Measurements from ENCODE around the gene MOGAT3.
A peak's percentile ranks its signal among the peaks of the same experiment; 100 is the strongest.

Gene MOGAT3

DNA sequence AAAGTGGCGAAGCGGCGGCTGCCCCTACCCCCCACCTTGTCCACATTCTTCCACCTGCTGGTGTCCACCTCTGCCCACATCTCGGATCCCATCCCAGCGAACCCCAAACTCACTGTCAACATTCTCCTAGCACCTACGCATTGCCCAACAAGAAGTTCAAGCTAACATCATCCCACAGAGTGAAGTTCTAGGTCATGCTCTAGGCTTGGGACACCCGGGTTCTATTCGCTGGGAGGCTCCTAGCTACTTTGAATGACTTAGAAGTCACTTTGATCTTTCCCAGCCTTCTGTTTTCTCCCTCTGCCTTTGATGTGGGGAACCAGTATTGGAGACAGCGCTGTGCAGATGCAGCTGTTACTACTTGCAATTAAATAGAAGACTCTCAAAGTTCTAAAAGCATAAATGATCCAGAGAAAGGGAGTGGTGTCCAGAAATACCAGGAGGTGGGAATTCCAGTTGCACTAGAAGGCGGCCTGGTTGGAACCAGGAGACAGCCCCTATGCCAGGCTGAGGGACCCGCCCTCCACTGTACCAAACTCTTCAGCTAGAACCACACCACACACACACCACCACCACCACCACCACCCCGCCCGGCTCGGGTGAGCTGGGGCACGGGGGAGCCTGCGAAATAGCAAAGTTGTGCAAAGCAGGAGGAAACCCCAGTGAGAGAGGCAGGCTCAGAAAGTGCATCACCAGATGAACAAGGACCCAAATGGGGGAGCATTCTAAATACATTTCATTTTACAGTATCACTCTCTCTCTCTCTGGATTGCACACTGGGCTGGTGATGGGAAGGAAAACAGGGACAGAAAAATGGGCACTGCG is 30.0 kb downstream of the MOGAT3 start:
- DNase-seq, result no peak

DNA sequence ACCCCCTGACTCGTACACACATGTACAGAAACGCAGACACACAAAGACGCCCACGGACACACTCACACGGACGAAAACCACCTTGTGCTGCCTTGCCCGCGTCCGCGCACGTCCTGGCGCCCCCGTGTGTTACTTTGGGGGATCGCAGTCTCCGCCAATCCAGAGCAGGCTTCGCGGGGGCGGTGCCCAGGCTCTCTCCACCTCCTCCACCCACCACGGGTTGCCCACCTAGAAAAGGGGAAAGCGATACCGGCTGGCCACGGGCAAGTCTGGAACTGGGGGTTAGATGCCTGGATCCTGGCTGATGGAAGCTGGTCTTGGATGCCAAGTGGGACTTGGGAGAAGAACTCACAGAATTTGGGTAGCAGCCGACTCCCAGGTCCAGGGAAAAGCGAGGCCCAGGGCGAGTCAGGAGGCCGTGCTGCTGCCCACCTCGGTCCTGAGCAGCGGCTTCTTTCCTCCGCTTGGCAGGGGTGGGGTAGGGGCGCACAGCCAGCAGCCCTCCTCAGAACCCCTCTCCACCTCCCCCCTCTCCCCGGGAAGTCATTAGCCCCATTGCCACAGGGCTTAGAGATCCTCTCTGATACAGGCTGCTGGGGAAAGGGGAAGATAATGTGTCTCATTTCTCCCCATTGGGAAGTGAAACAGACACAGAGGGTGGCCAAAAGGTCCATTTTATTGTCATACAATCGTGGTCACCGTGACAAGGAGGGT is 30.8 kb downstream of the MOGAT3 start:
- DNase-seq, result peak; percentile 78

DNA sequence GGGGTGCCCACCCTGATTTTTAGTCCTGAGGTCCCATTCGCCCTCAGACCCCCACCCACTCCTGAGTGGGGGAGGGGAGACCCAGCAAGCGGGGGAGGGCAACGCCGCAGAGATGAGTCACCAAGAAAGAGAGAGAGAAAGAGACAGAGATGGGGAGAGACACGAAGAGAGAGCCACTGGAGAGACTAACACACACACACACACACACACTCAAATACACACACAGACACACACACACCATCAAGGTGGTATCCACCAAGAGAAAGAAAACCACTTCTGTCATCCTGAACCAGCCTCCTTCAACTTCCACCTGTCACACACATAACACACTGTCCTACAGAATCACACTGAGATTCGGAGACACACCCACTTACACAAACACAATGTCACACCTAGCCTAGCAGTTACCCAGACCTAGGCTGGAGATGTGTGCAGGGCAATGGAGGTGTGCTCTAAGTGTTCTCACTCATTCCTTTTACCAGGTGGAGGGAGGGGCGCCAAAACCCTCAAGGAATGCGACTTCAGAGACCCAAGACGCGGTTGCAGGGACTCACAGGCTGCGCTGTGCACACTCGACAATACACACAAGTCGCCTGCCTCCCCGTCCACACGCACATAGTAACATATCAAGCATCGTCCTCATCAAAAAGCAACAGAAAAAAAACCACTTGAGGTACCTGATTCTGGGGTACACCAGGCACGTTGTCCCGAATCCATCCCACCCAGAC is 31.6 kb downstream of the MOGAT3 start:
- DNase-seq, result no peak

DNA sequence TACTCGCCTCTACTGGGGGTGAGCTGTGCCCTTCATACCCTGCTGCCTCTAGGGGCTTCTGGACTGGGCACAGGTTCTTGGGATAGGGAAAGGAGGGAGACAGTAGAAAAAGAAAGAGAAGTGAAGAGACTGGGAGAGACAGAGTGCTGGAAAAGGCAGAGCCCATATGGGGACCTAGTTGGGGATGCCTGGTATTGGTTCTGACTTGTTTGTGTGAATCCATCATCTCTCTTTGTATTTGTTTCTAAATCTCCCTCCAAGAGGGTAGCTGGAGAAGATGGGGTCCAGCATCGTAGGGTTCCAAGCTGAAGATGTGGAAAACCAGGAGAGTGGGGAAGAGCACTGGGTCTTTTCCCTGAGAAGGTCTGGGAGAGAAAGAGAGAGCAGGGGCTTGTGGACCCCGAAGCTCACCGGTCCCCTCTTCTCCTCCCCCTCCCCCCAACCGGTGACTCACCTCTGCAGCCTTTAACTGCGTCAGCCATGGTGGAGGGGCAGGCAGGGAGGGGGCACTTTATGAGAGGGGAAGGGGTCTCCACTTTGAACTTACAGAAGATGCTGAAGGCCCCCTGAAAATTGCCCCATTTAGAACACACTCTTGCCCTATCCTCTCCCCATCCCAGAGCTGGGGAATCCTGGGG is 32.3 kb downstream of the MOGAT3 start:
- no peak for DNase-seq

DNA sequence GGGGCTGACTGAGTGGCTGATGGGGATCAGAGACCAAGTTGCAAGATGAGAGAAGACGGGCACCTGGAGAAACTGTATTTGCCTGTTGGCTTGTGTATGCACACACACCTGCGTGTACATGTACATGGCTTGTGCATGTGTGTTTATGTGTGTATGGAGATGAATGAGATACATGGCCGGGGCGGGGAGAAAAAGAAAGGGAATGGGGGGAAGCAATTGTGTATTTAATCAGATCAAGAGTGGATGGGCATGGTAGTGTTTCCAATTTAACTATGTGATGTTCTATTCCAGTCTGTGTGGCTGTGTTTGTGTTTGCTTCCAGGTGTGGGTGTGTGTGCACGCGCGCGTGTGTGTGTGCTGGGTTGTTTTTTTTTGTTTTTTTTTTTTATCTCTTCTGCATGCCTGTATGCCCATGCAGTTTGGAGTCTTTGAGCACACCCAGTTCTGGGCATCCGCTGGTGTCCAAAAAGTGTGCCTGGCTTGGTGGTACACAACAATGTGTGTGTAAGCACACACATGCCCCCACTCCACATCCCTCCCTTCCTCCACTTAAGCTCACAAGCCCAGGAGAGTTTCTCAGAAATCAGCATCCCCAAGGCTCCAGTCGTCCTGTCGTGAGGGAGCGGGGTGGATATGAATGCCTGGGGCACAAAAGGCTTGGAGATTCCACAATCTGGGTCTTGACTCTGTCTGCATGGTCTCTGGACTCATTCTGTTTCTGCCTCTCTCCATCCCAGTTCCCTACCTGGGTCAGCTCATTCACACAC is 33.0 kb downstream of the MOGAT3 start:
- DNase-seq, result no peak

DNA sequence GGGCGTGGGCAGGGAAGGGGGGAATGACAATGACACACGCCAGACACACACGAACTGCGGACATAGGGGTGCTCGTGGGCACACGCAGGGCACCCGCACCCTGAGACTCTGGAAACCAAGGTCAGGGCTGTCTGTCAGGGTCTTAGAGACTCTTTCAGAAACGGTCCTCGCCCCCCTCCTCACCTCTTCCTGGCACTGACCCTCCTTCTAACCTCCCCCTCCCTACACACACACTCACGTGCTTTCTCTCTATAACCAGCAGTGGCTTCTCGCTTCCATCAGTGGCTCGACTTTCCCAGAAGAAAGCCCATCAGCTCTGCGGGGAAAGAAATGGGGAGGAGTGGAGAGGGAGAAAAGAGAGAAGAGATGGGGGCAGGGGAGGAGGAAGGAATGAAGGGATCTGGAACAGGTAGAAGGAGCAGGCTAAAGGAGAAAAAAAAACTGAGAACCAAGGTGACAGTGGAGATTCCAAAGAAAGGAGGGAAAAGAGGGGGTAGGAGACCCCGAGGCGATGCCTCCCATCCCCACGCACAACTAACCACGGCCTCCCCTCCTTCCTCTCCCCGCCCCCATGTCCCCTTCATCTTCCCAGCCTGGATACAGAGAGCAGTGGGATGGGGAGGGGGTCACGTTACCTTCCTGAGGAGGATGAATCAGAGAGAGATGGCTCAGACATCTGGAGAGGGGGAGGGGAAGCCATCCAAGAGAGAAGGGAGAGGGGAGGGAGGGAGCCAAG is 33.8 kb downstream of the MOGAT3 start:
- no peak for DNase-seq

DNA sequence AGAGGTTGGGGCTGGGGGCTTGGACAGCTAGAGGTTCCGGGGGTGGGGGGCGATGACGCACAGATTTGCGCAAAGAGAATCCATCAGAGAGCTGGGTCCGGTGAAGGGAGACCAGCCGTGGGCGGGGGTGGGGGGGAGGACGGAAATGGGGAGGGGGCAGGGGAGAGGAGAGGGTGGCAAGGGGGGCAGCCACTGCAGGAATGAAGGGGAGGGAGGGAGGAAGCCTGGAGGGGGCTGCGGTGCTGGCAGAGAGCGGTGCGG is 34.3 kb downstream of the MOGAT3 start:
- no peak for DNase-seq

DNA sequence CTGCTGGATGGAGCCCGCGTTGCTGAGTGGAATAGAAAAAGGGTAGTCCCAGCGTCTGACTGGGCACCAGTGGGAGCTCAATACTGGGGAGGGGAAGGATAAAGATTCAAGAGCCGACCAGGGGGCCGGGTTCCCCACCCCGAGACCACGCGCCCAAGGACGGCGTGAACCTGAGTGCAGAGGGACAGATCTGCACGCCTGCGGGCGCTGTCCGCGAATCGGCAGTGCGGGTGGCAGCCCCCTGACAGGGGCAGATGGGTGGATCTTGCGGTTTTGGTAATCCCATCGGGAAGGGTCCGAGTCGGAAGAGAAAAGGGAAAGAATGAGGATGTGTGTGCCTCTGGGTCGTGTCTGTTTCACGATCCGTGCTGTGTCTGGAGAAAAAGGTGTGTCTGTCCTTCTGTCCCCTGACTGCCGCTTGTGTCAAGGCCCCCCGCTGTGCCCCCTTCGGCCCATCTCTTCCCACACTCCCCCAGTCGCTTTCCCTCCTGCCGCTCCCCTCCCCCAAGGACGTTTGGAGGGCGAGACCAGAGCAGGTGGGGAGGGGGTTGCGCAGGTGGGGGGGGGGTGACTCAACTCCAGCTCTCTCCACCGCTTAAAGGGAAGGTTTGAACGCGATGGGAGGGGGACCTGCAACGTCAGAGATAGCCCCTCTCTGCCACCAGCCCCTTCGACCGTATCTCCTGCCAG is 34.7 kb downstream of the MOGAT3 start:
- DNase-seq, result no peak

DNA sequence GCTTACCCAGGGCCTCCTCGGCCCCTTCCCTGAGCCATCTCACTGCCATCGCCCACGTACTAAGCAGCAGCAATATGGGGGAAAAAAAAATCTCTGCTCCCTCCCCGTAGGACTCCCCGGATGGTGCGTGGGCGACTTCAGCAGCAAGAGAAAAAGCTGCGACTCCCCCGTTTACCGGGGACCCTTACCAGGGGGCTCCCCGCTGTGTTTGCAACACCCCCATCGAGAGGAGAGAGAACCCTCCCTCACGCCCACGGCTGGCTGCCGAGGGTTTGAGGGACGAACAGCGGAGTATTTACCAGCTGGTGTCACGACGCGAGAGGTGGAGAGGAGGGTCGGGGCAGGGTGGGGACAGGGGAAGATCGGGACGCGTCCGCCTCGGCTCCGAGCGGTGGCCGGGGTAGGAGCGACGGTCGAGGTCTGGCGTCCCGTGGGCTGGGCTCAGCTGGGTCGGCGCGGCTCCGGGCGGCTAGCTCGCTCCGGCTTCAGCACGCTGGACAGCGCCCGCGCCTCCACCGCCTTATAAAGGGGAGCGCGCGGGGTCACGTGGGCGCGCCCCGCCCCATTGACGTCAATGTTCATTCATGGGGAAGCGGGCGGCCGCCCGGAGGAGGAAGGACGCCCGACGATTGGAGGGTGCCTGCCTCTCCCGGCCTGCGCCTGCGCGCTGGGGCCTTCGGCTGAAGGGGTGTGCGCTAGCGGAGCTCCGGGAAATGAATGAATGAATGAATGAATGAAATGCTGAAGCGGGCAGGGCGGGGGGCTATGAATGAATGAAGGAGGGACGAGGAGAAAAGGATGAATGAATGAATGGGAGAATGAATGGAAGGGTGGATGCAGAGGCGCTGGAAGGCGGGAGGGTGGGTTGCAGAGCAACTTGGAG is 35.5 kb downstream of the MOGAT3 start, which contains the start of gene VGF:
Gene VGF, minus strand, starts transcription at position 495 of the 883 bp plus-strand sequence. CDS start 726 bp downstream, outside the sequence.
- peak; percentile 90 for DNase-seq

DNA sequence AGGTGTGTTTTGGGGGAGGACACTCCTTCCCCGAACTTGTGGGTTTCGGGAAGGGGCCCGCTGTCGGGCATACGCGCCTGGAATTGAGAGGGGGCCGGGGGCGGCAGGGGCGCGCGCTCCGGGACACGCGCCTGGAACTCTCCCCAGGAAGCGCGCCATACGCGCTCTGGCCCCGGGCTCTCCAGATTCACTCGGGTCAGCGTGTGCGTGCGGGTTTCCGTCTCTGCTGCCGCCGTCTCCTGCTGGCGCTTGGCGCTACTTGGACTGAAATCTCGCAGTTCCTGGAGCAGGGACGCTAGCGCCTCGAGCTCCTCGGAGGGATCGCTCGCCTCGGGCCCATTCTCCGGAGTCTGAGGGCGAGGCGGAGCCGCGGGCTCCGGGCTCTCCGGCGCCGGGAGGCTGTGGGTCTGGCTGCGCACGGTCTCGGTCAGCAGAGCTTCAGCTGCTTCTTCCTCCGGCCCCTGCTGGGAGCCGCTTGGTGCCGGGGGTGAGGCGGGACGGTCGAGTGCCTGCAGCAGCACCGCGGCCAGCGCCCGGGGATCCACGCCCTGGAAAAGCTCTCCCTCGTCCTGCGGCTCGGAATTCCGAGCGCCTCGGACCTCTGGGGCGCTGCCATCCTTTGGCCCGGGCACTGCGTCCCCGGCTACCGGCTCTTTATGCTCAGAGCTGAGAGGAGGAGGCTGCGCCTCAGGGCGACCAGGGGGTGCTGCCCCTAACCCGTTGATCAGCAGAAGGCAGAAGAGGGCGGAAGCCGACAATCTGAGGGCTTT is 36.6 kb downstream of the MOGAT3 start:
- no peak for DNase-seq

DNA sequence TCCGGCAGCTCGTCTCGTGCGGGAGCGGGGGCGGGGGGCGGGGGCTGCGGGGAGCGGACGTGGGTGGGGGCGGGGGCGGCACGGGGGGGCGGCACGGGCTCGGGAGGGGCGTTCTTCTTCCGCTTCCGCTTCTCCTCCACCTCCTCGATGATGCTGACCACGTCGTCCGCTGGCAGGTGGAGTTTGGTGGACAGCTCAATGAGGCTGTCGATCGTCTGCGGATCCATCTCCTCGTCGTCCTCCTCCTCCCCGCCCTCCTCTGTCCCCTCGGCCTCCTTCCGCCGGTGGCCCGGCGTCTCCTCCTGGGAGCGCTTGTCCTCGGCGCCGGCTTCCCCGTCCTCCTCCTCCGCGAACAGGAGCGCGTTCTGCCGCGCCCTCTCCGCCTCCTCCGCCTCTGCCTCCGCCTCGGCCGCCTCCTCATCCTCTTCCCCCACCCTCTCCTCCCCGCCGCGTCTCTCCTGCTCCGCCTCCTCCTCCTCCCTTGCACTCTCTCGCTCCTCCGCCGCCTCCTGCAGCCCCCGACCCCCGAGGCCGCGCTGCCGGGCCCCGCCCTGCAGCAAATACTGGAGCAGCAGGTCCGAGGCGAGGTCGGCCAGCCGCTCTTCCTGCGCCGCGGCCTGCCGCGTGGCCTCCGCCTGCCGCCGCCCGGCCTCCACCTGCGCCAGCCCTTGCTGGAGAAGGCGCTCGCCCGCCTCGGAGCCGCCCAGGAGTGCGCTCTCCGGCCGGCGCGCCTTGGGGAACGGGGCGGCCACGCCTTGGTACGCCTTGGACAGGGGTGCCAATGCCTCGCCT is 37.4 kb downstream of the MOGAT3 start:
- DNase-seq, result no peak

DNA sequence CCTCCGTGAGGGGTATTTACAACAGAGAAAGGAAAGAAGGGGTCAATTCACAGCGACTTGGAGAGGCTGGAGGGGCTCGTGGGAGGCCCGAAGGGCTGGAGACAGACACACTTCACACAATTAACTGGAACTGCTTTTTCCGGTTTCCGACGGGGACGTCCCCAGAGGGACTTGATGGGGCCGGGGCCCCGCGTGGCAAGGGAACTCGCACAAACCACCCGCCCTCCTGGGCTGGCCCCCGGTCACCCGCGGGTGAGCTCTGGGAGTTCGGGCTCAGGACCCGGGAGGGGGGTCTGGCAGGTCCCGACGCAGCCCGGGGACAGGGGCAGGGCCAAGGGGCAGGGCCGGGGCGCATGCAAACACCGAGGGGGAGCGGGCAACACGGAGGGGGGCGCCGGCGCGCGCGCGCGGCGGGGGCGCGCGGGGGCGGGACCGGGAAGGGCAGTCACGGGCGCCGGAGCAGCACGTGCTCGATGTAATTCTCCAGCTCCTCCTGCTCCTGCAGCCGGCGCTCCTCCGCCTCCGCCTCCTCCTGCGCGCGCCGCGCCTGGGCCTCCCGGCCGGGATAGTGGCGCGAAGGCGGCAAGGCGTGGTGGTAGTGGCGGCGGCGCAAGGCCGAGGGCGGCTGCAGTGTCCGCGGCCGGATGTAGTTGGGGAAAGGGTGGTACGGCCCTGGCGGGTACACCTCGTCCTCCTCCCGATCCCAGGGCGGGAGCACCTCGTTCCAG is 38.1 kb downstream of the MOGAT3 start:
- no peak for DNase-seq

DNA sequence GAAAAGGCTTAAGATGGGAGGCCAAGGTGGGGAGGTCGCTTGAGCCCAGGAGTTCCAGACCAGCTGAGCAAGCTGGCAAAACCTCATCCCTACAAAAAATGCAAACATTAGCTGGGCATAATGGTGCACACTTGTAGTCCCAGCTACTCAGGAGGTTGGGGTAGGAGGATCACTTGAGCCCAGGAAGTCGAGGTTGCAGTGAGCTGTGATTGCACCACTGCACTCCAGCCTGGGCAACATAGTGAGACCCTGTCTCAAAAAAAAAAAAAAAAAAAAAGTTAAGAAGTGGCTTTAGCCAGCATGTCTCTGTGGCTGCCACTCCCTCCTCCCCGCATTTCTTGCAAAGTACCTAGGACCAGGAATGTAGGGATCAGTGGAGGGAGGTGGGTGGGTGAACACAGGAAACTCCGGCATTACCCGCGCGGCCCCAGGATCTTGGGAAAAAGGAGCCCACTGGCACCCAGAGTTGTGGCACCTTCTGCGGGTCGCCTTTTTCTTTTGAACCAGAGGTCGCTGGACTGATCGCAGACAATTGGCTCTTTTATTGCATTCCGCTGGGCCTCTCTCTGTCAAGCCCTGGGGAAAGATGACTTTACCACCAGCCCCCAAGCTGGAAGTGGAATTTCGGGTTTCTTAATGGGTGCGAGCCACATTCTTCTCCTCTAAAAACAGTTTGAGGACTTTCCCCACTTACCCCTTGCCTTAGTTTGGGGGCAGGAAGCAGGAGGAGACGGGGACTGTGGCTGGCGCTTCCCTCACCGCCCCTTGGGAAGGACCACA is 39.0 kb downstream of the MOGAT3 start:
- no peak for DNase-seq

DNA sequence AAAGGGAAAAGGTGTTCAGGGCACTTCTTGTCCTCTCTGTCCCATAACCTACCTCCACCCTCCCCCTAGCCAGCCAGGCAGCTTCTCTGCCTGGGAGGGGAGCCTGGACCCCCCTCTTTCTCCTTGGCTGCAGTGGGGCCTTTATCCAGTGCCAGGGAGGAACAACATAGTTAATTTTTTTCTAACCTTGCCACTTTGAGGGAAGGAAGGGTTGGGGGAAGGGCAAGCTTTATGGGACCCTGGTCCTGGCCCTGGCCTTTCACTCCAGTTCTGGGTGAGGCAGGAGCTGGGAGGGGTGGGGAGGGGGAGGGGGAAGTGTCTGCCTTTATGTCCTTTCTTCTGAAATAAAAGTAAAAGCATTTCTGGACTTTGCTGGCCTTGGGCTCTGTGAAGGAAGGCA is 39.9 kb downstream of the MOGAT3 start:
- no peak for DNase-seq

DNA sequence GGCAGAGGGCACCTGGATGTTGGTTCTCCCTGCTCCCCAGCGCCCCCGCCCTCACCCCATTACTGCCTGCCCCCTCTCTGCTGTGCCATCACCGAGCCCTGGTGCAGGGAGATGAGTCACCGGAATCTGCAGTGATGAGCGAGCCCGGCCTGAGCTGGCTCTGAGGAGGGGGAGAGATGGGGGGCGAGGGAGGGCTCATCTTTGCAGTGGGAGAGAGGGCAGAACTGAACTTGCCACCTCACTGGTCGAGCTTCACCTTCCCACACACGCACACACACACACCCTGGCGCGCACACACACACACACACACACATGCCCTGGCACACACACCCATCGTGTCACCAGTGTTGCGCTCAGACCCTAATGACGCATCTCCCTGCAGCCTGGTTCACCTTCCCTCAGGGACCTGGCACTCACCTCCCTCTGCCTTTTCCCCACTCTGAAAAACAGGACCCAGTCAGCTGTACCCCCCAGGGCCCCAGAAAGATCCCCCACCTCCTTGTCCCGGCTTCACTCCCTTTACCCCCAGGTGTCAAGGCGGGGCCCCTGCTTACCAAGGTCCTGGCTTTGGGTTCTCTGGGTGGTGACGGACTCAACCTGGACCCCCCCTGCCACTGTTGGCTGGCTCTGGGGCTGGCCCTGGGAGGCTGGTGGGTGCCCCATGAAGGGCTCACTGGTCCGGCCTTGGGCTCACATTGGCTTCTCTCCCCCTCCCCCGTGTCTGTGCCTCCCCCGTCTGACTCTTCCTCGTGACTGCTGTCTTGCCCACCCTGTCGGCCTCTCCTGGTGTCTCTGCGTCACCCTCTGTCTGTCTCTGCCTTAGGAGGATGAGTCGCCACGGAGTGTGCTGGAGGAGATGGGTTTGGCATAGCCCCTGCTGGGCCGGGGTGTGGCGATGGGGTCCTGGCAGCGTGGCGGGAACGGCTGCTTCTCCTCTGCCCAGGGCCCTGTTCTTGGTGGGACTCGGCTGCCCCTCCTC is 40.9 kb downstream of the MOGAT3 start:
- no peak for DNase-seq

All from CD4-positive, alpha-beta T cell treated with Interleukin-4 for 4 hours (primary cell).